KMS-11 (cell line): Measurements from ENCODE around the gene SNX9.
"Not testable (repeated sequence)": the region's sequence is repeated elsewhere in the genome, so short reads cannot be mapped to it uniquely, and the experiment has no call there.

ENCODE experiments used
- H2AFZ ChIP-seq: fragments of 200-600 bp; sonication (generic); 2 replicates; pipeline ENCODE4 v1.6.1; 2016; ENCODE audit warnings: antibody characterized with exemption, mixed run types, low read depth
- H3K27ac ChIP-seq: fragments of 200-600 bp; sonication (generic); 2 replicates; pipeline ENCODE4 v1.6.1; 2016; ENCODE audit warnings: mild to moderate bottlenecking, mixed run types
- H3K27me3 ChIP-seq: fragments of 200-600 bp; sonication (generic); 2 replicates; pipeline ENCODE4 v1.6.1; 2017; ENCODE audit warnings: mild to moderate bottlenecking, low read depth, mixed run types, moderate library complexity; ENCODE audit not compliant: insufficient read depth
- H3K36me3 ChIP-seq: fragments of 200-600 bp; sonication (generic); 2 replicates; pipeline ENCODE4 v1.6.1; 2017; ENCODE audit warnings: mild to moderate bottlenecking, mixed run types; ENCODE audit not compliant: insufficient read depth
- H3K4me1 ChIP-seq: fragments of 200-600 bp; sonication (generic); 2 replicates; pipeline ENCODE4 v1.6.1; 2016; ENCODE audit warnings: mild to moderate bottlenecking, low read depth, mixed run types; ENCODE audit not compliant: poor library complexity, severe bottlenecking
- H3K4me2 ChIP-seq: fragments of 200-600 bp; sonication (generic); 2 replicates; pipeline ENCODE4 v1.7.0; 2016; ENCODE audit warnings: mild to moderate bottlenecking, mixed run types
- H3K4me3 ChIP-seq: fragments of 200-600 bp; sonication (generic); IDR thresholded peaks from 2 replicates; pipeline ENCODE4 v1.6.1; 2017; ENCODE audit warnings: low read depth, low read length, mixed read lengths; ENCODE audit not compliant: insufficient read depth
- H3K79me2 ChIP-seq: fragments of 200-600 bp; sonication (generic); 2 replicates; pipeline ENCODE4 v1.6.1; 2016; ENCODE audit warnings: low read depth, mixed run types; ENCODE audit not compliant: insufficient read depth
- H3K9ac ChIP-seq: fragments of 200-600 bp; sonication (generic); 2 replicates; pipeline ENCODE4 v1.6.1; 2016; ENCODE audit warnings: mild to moderate bottlenecking, mixed run types
- H4K20me1 ChIP-seq: fragments of 200-600 bp; sonication (generic); 2 replicates; pipeline ENCODE4 v1.6.1; 2016; ENCODE audit warnings: mild to moderate bottlenecking, mixed run types; ENCODE audit not compliant: insufficient read depth
- CTCF ChIP-seq: fragments of 200-600 bp; sonication (generic); conservative IDR thresholded peaks from 2 replicates; pipeline ENCODE4 v1.6.1; 2017; ENCODE audit warnings: low read depth, mild to moderate bottlenecking, antibody characterized with exemption, low read length, moderate library complexity, mixed read lengths

The SNX9 gene

GRCh38 chr6:157964100-157964499 is 141.1 kb downstream of the SNX9 start:
- H2AFZ ChIP-seq: no peak overlapping the region
- no peaks in the 10 kb centered on the region for H3K79me2 ChIP-seq
- no peaks in the 10 kb centered on the region for H3K27me3 ChIP-seq
- no peak for TF ChIP-seq CTCF
- H3K9ac ChIP-seq: no peak overlapping the region
- no peaks in the 10 kb centered on the region for H3K4me1 ChIP-seq
- no peaks in the 10 kb centered on the region for H3K36me3 ChIP-seq
- H3K4me3 ChIP-seq: no peak overlapping the region
- H4K20me1 ChIP-seq: no peaks in the 10 kb centered on the region
- H3K27ac ChIP-seq: no peak overlapping the region
- H3K4me2 ChIP-seq: no peak overlapping the region

- Histone ChIP-seq H4K20me1 (no peaks in the 10 kb centered on the region), H3K36me3 (no peaks in the 10 kb centered on the region), H3K4me3 (no peak overlapping the region), H3K27ac (no peak overlapping the region), H3K79me2 (no peaks in the 10 kb centered on the region), H3K9ac (no peak overlapping the region), H2AFZ (no peak overlapping the region), H3K27me3 (no peaks in the 10 kb centered on the region), H3K4me1 (no peaks in the 10 kb centered on the region), H3K4me2 (no peak overlapping the region)
- TF ChIP-seq CTCF: no peak
Observed at GRCh38 chr6:157965387-157965786, 142.3 kb downstream of the SNX9 start.

- Histone ChIP-seq H3K79me2 (no peaks in the 10 kb centered on the region), H3K4me1 (no peaks in the 10 kb centered on the region), H3K27me3 (no peaks in the 10 kb centered on the region), H3K36me3 (no peaks in the 10 kb centered on the region), H3K4me3 (no peak overlapping the region), H2AFZ (no peak overlapping the region), H3K27ac (no peak overlapping the region), H3K9ac (no peak overlapping the region), H3K4me2 (no peak overlapping the region), H4K20me1 (no peaks in the 10 kb centered on the region)
- TF ChIP-seq CTCF: no peak
Observed at GRCh38 chr6:157966589-157966977, 143.5 kb downstream of the SNX9 start.

GRCh38 chr6:157967020-157967419 is 144.0 kb downstream of the SNX9 start:
- Histone ChIP-seq H3K9ac (no peak overlapping the region), H3K27ac (no peak overlapping the region), H3K79me2 (no peaks in the 10 kb centered on the region), H3K4me3 (no peak overlapping the region), H3K4me1 (no peaks in the 10 kb centered on the region), H3K27me3 (no peaks in the 10 kb centered on the region), H3K36me3 (no peaks in the 10 kb centered on the region), H4K20me1 (no peaks in the 10 kb centered on the region), H3K4me2 (no peak overlapping the region), H2AFZ (no peak overlapping the region)
- no peak for TF ChIP-seq CTCF

- Histone ChIP-seq H3K79me2 (no peaks in the 10 kb centered on the region), H3K4me2 (no peak overlapping the region), H3K4me1 (no peaks in the 10 kb centered on the region), H3K36me3 (no peaks in the 10 kb centered on the region), H3K4me3 (no peak overlapping the region), H3K27me3 (no peaks in the 10 kb centered on the region), H2AFZ (no peak overlapping the region), H3K9ac (no peak overlapping the region), H3K27ac (no peak overlapping the region), H4K20me1 (no peaks in the 10 kb centered on the region)
- TF ChIP-seq CTCF: no peak
Observed at GRCh38 chr6:157967486-157967885, 144.4 kb downstream of the SNX9 start.

- not testable (repeated sequence) for H3K27me3 ChIP-seq, H3K79me2 ChIP-seq, H3K4me2 ChIP-seq, H3K36me3 ChIP-seq, H3K4me3 ChIP-seq, H3K4me1 ChIP-seq, H3K9ac ChIP-seq, H2AFZ ChIP-seq, H3K27ac ChIP-seq, H4K20me1 ChIP-seq
Observed at GRCh38 chr6:157972177-157972576, 149.1 kb downstream of the SNX9 start.
